Lower leg skin (tissue), 4 donors: ENCODE data around the gene KCNC2. TPM values are rescaled to one million over a fixed set of nuclear protein-coding genes. Genes with fewer than 3 reads are reported as not detected.

Source experiments
- DNase-seq, 2 donors: peaks; one replicate each; pipeline ENCODE4 v3.0.0-alpha.2; 2019; ENCODE audit warnings: low spot score in 2 of 2
- H3K4me3 ChIP-seq: fragments of 200-600 bp; sonication (generic); 2 replicates; pipeline ENCODE4 v1.5.1; 2017; ENCODE audit warnings: mild to moderate bottlenecking, low read depth; ENCODE audit not compliant: poor library complexity, severe bottlenecking
- POLR2A ChIP-seq, 2 donors: fragments of 450-650 bp; IDR thresholded peaks; one replicate each; pipeline ENCODE4 v1.6.1; 2016 to 2017; ENCODE audit warnings: antibody characterized with exemption in 2 of 2, mild to moderate bottlenecking in 1 of 2, moderate library complexity in 1 of 2
- WGBS, 2 donors: methylation state at CpG; one replicate each; pipeline ENCODE4 v1.1.5; 2018; 5-methylcytosine and 5-hydroxymethylcytosine counted together
- intact Hi-C: fragments of 100-400 bp; cut with DNase I; formaldehyde crosslinking; loops from one replicate; pipeline ENCODE4 v1.15.0; 2023; ENCODE audit warnings: low total_unique reads
- total RNA-seq, 4 donors: library from RNA; depleted of rRNA; stranded (reverse); fragments of >200 nt; gene quantifications; one replicate each; pipeline ENCODE4 v1.1.0, GENCODE V29; 2016
- TF ChIP-seq, protein P1 (sequence below), 3 donors: fragments of 450-650 bp; IDR thresholded peaks; one replicate each; pipeline ENCODE4 v1.5.1; 2016; ENCODE audit warnings: antibody characterized with exemption in 3 of 3, mild to moderate bottlenecking in 3 of 3, moderate library complexity in 2 of 3

Gene KCNC2
- total RNA-seq, 4 donors from 2014 or later, result 0.10 TPM; not detected in 3

- DNase-seq, result no peak
- TF ChIP-seq, protein P1, sequence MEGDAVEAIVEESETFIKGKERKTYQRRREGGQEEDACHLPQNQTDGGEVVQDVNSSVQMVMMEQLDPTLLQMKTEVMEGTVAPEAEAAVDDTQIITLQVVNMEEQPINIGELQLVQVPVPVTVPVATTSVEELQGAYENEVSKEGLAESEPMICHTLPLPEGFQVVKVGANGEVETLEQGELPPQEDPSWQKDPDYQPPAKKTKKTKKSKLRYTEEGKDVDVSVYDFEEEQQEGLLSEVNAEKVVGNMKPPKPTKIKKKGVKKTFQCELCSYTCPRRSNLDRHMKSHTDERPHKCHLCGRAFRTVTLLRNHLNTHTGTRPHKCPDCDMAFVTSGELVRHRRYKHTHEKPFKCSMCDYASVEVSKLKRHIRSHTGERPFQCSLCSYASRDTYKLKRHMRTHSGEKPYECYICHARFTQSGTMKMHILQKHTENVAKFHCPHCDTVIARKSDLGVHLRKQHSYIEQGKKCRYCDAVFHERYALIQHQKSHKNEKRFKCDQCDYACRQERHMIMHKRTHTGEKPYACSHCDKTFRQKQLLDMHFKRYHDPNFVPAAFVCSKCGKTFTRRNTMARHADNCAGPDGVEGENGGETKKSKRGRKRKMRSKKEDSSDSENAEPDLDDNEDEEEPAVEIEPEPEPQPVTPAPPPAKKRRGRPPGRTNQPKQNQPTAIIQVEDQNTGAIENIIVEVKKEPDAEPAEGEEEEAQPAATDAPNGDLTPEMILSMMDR (IDR thresholded peaks at IDR 0.05), result no peak
- no peak for TF ChIP-seq POLR2A (IDR thresholded peaks at IDR 0.05)
- WGBS, 2 donors, result 33 to 35% methylated on average over 2 of the region's 2 CpGs
- no peak overlapping the region for H3K4me3 ChIP-seq
- intact Hi-C loops, result no loop called here
Observed at GRCh38 chr12:75062691-75063090, 146.9 kb downstream of the KCNC2 start.

DNA sequence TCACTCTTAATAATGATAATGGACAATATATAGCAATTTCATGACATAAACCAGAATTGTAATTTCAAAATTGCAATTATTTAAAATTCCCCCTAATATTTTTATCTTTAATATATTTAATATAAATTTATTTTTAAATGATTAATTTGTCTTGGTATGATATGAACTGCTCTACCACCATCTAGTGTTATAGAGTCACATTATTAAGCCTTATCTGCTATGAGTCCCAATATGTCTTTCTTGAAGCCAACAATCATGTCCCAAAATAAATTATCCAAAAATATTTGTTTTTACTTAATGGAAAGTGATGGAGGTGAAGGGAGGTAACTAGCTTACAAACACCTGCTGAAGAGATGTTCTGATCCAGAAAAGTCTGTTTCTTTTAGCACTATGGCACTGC is 151.4 kb downstream of the KCNC2 start:
- no peak overlapping the region for H3K4me3 ChIP-seq
- TF ChIP-seq, protein P1 (IDR thresholded peaks at IDR 0.05), result no peak
- TF ChIP-seq POLR2A (IDR thresholded peaks at IDR 0.05), result no peak
- no peak for DNase-seq
- intact Hi-C loops, result no loop called here

DNA sequence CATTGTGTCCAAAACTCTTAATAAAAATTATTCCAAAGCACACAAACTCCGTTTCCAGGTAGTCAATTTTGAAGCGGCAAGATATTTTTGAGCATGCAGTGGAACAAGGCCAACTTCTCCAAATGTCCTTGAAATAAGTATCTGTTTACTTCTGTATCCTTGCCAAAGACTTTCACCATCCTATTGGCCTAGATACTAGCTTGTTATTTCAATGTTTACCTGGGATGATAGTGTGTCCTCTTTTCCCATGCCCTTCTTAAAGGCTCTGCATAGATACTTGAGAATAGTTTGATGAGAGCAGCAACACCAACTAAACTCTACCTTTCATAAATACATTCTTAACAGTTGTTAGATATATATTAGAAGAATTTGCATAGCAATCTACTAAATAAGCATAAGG is 160.9 kb downstream of the KCNC2 start:
- TF ChIP-seq, protein P1 (IDR thresholded peaks at IDR 0.05), result no peak
- TF ChIP-seq POLR2A (IDR thresholded peaks at IDR 0.05), result no peak
- no peak overlapping the region for H3K4me3 ChIP-seq
- DNase-seq, result no peak
- 70 to 81% methylated on average over 2 of the region's 2 CpGs for WGBS, 2 donors
- intact Hi-C loops, result no loop called here

DNA sequence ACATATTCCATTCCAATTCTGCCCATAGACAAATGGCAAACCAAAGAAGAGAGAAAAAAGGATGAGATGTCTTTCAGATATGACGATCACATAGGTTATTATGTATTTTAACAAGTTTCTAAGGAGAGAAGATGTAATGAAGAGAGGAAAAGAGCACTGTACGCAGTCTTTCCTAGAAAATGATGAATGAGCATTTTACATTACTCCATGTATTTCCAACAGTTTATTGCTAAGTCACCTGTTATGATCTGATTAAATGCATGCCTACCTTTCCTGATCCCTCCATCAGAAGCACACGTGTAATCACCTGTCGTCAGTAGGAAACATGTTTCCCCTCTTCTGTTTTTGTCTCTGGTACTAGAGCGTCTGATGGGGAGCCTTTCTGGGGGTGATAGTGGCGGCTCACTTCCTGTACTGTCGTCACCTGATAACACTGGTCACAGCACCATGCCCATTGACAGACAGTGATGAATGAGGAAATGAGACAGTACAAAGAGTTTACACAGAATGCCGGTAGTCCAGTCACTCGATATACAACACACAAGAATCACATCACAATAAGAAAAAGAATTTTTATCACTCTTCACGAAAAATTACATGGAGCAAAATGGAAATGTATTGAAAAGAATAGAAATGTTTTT is 161.6 kb downstream of the KCNC2 start:
- intact Hi-C loops, result no loop called here
- TF ChIP-seq POLR2A (IDR thresholded peaks at IDR 0.05), result no peak
- TF ChIP-seq, protein P1 (IDR thresholded peaks at IDR 0.05), result no peak
- 68 to 81% methylated on average over 10 of the region's 10 CpGs for WGBS, 2 donors
- DNase-seq, result no peak
- H3K4me3 ChIP-seq, result no peak overlapping the region

- intact Hi-C loops, result no loop called here
Observed at GRCh38 chr12:75042125-75042524, 167.5 kb downstream of the KCNC2 start.

More at GRCh38 chr12:75042125-75042524, 167.5 kb downstream of the KCNC2 start:
- WGBS, 2 donors, result 85 to 87% methylated on average over 2 of the region's 2 CpGs
- no peak overlapping the region for H3K4me3 ChIP-seq
- TF ChIP-seq, protein P1 (IDR thresholded peaks at IDR 0.05), result no peak
- TF ChIP-seq POLR2A (IDR thresholded peaks at IDR 0.05), result no peak
- no peak for DNase-seq
